ENCODE results near the gene CRYL1. TPM values are rescaled to one million over a fixed set of nuclear protein-coding genes. Genes with fewer than 3 reads are reported as not detected.

The CRYL1 gene
- total RNA-seq, 1 experiment from 2014 or later: 6.7 TPM

DNA sequence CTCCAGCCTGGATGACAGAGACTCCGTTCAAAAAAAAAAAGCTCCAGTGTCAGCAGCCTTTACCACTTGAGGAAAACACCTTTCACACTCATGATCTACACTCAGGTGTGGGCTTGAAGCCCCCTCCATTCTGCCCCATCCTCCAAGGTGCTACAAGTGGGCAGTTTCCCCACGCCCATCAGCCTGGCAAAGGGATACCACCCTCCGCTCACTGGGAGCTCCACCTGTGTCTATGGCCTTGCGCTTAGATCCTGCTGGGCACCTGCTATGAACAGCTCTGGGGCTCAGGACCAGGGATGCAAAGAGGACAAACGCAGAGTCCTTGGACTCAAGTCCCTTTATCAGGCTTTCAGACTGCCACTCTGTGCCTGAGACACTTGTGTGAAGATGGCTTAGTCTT is 127.8 kb downstream of the CRYL1 start:
- Histone ChIP-seq H3K27me3 (replicated peaks; ENCODE audit: control insufficient read depth, insufficient read depth, low read length) (no peaks in the 10 kb centered on the region), H3K9me3 (peaks cover 10% of the 10 kb centered on the region), H3K4me3 (ENCODE audit: low read depth, low read length) (no peak overlapping the region), H3K36me3 (ENCODE audit: control insufficient read depth, insufficient read depth, low read length) (no peaks in the 10 kb centered on the region), H3K4me1 (no peaks in the 10 kb centered on the region)
- POLR2A ChIA-PET: no interaction called here
- no peak overlapping the region for H3K27ac Mint-ChIP-seq (ENCODE audit: unreplicated experiment)
- DNase-seq: no peak
- BruUV-seq (replicated peaks): no TSS peak
- CTCF ChIA-PET: no interaction called here
- TF ChIP-seq, protein P1, sequence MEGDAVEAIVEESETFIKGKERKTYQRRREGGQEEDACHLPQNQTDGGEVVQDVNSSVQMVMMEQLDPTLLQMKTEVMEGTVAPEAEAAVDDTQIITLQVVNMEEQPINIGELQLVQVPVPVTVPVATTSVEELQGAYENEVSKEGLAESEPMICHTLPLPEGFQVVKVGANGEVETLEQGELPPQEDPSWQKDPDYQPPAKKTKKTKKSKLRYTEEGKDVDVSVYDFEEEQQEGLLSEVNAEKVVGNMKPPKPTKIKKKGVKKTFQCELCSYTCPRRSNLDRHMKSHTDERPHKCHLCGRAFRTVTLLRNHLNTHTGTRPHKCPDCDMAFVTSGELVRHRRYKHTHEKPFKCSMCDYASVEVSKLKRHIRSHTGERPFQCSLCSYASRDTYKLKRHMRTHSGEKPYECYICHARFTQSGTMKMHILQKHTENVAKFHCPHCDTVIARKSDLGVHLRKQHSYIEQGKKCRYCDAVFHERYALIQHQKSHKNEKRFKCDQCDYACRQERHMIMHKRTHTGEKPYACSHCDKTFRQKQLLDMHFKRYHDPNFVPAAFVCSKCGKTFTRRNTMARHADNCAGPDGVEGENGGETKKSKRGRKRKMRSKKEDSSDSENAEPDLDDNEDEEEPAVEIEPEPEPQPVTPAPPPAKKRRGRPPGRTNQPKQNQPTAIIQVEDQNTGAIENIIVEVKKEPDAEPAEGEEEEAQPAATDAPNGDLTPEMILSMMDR (IDR thresholded peaks at IDR 0.05; ENCODE audit: insufficient read depth in 1 of 2, low read depth in 1 of 2, low read length in 1 of 2, severe bottlenecking in 1 of 2, unreplicated experiment in 1 of 2): no peak
- no peaks in the 10 kb centered on the region for H3K27me3 Mint-ChIP-seq (ENCODE audit: insufficient read depth, unreplicated experiment)
- peaks cover 9% of the 10 kb centered on the region for H3K9me3 Mint-ChIP-seq (ENCODE audit: unreplicated experiment)
- H3K4me3 Mint-ChIP-seq (ENCODE audit: unreplicated experiment): no peak overlapping the region
- no peaks in the 10 kb centered on the region for H3K36me3 Mint-ChIP-seq (ENCODE audit: insufficient read depth, unreplicated experiment)
- H3K4me1 Mint-ChIP-seq (ENCODE audit: low read depth, unreplicated experiment): no peaks in the 10 kb centered on the region
- intact Hi-C loops (cut with micrococcal nuclease; ENCODE audit: unreplicated experiment): no loop called here

DNA sequence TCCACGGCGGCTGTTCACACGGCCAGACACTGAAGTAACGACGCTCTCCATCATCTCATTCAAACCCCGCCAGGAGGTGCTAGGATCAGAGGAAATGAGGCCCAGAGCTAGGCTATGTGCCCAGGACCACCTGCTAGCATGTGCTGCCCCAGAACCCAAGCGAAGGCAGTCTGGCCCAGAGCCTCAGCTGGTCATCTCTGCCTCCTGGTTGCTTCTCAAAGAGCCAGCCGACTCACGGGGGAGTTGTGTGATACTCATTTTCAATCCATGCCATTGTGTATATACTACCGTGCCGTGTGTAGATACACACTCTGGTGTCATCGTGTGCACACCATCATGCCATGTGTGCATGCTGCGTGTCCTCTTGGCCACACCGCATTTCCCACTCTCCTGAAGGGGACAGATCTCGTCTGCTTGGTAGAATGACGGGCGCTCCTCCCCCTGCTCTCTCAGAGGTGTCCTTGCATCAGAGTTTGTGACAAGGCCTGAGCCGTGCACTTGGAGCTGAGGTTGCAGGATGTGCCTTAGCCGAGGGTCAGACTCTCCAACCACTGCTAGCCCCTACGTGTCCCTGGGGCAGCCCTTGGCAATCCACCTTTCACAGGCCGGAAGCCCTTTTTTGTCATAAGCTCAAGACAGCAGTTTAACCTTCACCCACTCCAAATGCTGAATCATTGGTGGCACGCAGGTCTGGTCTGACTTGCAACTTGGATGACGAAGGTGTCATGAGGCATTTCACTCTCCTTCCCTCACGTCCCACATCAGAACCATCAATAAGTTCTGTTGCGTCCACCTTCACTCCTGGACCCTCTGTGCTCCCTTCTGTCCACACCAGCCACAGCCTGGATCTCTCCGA is 130.4 kb downstream of the CRYL1 start:
- H3K27me3 ChIP-seq (replicated peaks; ENCODE audit: control insufficient read depth, insufficient read depth, low read length): no peaks in the 10 kb centered on the region
- H3K4me1 ChIP-seq: no peaks in the 10 kb centered on the region

DNA sequence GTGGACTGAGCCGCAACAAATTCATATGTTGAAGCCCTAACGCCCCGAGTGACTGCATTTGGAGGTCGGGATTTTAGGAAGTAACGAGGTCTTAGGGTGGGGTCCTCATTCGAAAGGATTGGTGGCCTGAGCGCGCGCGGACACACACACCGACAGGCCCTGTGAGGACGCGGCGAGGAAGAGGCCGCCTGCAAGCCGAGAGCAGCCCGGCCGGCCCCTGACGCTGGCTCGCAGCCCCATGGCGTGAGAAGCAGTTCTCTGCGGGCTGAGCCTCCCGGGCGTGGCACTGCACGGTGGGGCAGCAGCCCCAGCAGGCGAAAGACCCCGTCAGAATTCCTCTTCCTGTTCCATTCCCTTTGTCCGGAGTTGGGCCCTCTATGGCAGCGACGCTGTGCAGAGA is 131.2 kb downstream of the CRYL1 start:
- no peak overlapping the region for H3K4me3 Mint-ChIP-seq (ENCODE audit: unreplicated experiment)
- no TSS peak for BruUV-seq (replicated peaks)
- H3K4me1 ChIP-seq: no peaks in the 10 kb centered on the region

More for the DNA sequence above, 130.4 kb downstream of the CRYL1 start:
- Mint-ChIP-seq H3K4me3 (ENCODE audit: unreplicated experiment) (no peak overlapping the region), H3K27ac (ENCODE audit: unreplicated experiment) (no peak overlapping the region), H3K36me3 (ENCODE audit: insufficient read depth, unreplicated experiment) (no peaks in the 10 kb centered on the region), H3K4me1 (ENCODE audit: low read depth, unreplicated experiment) (no peaks in the 10 kb centered on the region), H3K27me3 (ENCODE audit: insufficient read depth, unreplicated experiment) (no peaks in the 10 kb centered on the region), H3K9me3 (ENCODE audit: unreplicated experiment) (peaks cover 9% of the 10 kb centered on the region)
- no peaks in the 10 kb centered on the region for H3K36me3 ChIP-seq (ENCODE audit: control insufficient read depth, insufficient read depth, low read length)
- DNase-seq: no peak
- H3K9me3 ChIP-seq: peaks cover 15% of the 10 kb centered on the region
- H3K4me3 ChIP-seq (ENCODE audit: low read depth, low read length): no peak overlapping the region
- ChIA-PET POLR2A (no interaction called here), CTCF (no interaction called here)
- TF ChIP-seq, protein P1 (IDR thresholded peaks at IDR 0.05; ENCODE audit: insufficient read depth in 1 of 2, low read depth in 1 of 2, low read length in 1 of 2, severe bottlenecking in 1 of 2, unreplicated experiment in 1 of 2): no peak
- no TSS peak for BruUV-seq (replicated peaks)
- intact Hi-C loops (cut with micrococcal nuclease; ENCODE audit: unreplicated experiment): no loop called here

More for the DNA sequence above, 131.2 kb downstream of the CRYL1 start:
- Mint-ChIP-seq H3K9me3 (ENCODE audit: unreplicated experiment) (peaks cover 9% of the 10 kb centered on the region), H3K27me3 (ENCODE audit: insufficient read depth, unreplicated experiment) (no peaks in the 10 kb centered on the region), H3K36me3 (ENCODE audit: insufficient read depth, unreplicated experiment) (no peaks in the 10 kb centered on the region), H3K4me1 (ENCODE audit: low read depth, unreplicated experiment) (no peaks in the 10 kb centered on the region), H3K27ac (ENCODE audit: unreplicated experiment) (no peak overlapping the region)
- no peaks in the 10 kb centered on the region for H3K36me3 ChIP-seq (ENCODE audit: control insufficient read depth, insufficient read depth, low read length)
- peaks cover 15% of the 10 kb centered on the region for H3K9me3 ChIP-seq
- TF ChIP-seq, protein P1 (IDR thresholded peaks at IDR 0.05; ENCODE audit: insufficient read depth in 1 of 2, low read depth in 1 of 2, low read length in 1 of 2, severe bottlenecking in 1 of 2, unreplicated experiment in 1 of 2): no peak
- POLR2A ChIA-PET: no interaction called here
- intact Hi-C loops (cut with micrococcal nuclease; ENCODE audit: unreplicated experiment): no loop called here
- DNase-seq: no peak
- no peaks in the 10 kb centered on the region for H3K27me3 ChIP-seq (replicated peaks; ENCODE audit: control insufficient read depth, insufficient read depth, low read length)
- H3K4me3 ChIP-seq (ENCODE audit: low read depth, low read length): no peak overlapping the region
- CTCF ChIA-PET: no interaction called here

All from Caco-2 (cell line).